HepG2 (cell line): ENCODE data around the gene SMPD3.

Experiments used
- IKZF5 ChIP-seq: IDR thresholded peaks from 2 replicates; pipeline ENCODE4 v1.6.1; 2018; ENCODE audit warnings: missing genetic modification reagents, mild to moderate bottlenecking, missing compliant biosample characterization
- POLR2AphosphoS5 ChIP-seq: IDR thresholded peaks from 2 replicates; pipeline ENCODE4 v1.6.1; 2012; ENCODE audit warnings: low read depth, low read length

DNA sequence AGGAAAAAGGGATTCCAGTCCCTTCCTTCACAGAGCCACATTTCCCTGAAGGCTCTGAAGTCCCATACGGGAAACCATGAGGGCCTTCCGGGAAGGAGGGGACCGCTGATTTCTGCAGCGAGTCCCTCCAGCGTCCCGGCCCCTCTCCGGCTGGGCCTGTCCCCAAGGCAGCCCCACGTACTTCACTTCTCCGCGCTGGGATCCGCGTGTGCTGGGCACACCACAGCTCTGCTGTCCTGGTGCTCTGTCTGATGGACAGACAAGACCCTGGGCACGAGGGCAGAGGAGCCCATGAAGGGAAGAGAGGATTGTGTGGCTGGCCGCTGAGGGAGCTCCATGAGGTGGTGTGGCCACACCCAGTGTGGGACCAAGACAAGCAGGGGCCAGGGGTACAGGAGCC is 80.4 kb downstream of the SMPD3 start:
- TF ChIP-seq POLR2AphosphoS5 (no peak), IKZF5 (no peak)
